Choroid plexus epithelial cell (primary cell): ENCODE measurements around the gene SKIL.
A peak's percentile ranks its signal among the peaks of the same experiment; 100 is the strongest.
"Not testable (repeated sequence)": the region's sequence is repeated elsewhere in the genome, so short reads cannot be mapped to it uniquely, and the experiment has no call there.

Source experiments
- DNase-seq: peaks from one replicate; pipeline ENCODE4 v3.0.0-alpha.2; 2010; ENCODE audit warnings: low read depth
- H3K4me3 ChIP-seq: 2 replicates; pipeline ENCODE4 v1.5.1; 2011; ENCODE audit warnings: low read depth, mild to moderate bottlenecking, control low read depth, low read length, moderate library complexity
- TF ChIP-seq, protein P1 (sequence below): conservative IDR thresholded peaks from 2 replicates; pipeline ENCODE4 v1.5.1; 2011; ENCODE audit warnings: low read depth, mild to moderate bottlenecking, control low read depth, inconsistent platforms, low read length, moderate library complexity

SKIL gene

DNA sequence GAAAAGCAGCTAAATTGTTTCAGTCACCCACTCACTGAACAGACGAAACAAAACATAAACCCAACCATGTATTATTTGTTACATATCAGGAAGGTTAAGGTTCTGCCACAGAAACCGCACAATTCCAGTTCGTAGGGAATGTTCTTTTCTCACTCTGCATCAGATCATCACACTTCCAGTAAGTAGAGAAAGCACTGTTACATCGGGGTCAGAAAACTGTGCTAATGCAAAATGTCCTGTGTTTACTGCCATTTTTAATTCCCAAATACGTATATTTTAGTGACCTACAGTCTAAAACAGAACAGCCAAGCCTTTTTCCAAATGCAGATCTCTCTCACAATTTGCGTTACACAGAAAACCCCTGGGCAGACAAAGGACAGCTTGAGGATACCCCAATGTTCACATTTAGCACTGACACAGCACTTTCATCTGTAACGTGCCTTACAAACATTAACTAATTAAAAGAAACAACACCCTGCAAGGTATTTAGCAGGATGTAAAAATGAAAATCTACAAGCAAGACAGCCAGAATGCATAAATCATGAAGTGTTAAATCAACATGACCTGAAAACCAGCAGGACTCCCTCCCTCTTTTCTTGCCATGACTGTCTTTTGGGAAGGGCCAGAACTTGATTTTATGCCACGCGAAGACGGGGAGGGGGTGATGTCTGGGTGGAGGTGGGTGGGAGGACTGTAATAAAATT is 34.8 kb upstream of the SKIL start:
- TF ChIP-seq, protein P1, sequence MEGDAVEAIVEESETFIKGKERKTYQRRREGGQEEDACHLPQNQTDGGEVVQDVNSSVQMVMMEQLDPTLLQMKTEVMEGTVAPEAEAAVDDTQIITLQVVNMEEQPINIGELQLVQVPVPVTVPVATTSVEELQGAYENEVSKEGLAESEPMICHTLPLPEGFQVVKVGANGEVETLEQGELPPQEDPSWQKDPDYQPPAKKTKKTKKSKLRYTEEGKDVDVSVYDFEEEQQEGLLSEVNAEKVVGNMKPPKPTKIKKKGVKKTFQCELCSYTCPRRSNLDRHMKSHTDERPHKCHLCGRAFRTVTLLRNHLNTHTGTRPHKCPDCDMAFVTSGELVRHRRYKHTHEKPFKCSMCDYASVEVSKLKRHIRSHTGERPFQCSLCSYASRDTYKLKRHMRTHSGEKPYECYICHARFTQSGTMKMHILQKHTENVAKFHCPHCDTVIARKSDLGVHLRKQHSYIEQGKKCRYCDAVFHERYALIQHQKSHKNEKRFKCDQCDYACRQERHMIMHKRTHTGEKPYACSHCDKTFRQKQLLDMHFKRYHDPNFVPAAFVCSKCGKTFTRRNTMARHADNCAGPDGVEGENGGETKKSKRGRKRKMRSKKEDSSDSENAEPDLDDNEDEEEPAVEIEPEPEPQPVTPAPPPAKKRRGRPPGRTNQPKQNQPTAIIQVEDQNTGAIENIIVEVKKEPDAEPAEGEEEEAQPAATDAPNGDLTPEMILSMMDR: no peak
- H3K4me3 ChIP-seq: no peak overlapping the region

DNA sequence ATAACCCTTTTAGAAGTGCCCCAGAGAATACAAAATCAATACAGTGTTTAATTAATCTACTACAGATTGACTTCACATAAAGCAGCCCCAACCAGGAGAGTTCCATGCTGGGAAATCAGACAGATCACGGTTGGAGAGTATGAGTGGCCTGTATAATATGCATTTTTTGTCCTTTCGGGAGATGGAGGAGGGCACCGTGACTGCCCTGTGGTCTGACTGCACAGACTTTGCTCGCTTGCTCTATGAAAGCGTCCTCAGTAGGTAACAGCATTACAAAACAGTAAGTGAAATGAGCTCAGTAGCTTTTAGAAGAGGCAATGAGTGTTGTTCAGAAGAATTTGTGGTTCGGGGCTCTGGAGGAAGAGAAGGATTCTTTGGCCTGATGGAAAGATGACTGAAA is 34.2 kb upstream of the SKIL start:
- TF ChIP-seq, protein P1: no peak
- DNase-seq: peak; percentile 72
- no peak overlapping the region for H3K4me3 ChIP-seq

More for the DNA sequence above, 34.8 kb upstream of the SKIL start:
- DNase-seq: peak; percentile 84

DNA sequence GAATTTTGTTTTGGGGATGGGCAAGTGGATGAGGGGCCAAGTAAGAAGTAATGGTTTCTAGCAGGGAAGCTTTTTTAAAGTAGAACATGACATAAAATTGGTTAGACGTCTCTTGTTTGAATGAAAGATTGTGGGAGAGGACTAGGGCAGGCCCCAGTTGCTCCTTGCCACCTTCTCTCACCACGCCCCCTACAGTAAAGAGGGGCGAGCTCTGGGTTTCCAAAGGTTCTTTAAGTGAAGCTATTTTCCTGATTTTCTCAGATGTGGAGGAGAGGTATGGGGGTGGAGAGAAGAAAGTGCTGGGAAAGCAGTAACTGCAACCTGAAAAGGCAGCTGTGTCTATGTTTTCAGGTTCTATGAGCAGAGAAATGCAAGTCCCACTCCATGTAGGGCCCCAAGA is 32.6 kb upstream of the SKIL start:
- H3K4me3 ChIP-seq: no peak overlapping the region
- no peak for DNase-seq

DNA sequence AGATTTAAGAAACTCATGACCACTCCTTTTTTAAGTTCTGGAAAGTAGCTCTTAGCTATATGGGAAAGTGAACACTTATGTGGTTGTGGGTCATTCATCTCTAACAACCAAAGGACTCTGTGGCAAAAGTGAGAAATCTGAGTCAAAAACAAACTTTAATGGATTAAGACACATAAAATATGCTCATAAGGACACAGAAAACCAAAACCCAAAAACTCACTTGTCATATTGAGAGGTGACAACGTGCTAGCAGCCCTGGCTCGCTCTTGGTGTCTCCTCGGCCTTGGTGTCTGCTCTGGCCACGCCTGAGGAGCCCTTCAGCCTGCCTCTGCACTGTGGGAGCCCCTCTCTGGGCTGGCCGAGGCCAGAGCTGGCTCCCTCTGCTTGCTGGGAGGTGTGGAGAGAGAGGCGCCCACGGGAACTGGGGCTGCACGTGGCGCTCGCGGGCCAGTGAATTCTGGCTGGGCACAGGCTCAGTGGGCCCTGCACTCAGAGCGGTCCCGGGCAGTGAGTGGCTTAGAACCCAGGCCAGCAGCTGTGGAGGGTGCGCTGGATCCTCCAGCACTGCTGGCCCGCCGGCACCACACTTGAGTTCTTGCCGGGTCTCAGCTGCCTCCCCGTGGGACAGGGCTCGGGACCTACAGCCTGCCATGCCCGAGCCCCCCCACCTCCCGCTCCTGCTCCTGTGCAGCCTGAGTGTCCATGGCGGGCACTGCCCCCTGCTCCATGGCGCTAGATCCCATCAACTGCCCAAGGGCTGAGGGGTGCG is 30.3 kb upstream of the SKIL start:
- H3K4me3 ChIP-seq: no peak overlapping the region
- no peak for DNase-seq
- TF ChIP-seq, protein P1: no peak

More for the DNA sequence above, 32.6 kb upstream of the SKIL start:
- TF ChIP-seq, protein P1: no peak

DNA sequence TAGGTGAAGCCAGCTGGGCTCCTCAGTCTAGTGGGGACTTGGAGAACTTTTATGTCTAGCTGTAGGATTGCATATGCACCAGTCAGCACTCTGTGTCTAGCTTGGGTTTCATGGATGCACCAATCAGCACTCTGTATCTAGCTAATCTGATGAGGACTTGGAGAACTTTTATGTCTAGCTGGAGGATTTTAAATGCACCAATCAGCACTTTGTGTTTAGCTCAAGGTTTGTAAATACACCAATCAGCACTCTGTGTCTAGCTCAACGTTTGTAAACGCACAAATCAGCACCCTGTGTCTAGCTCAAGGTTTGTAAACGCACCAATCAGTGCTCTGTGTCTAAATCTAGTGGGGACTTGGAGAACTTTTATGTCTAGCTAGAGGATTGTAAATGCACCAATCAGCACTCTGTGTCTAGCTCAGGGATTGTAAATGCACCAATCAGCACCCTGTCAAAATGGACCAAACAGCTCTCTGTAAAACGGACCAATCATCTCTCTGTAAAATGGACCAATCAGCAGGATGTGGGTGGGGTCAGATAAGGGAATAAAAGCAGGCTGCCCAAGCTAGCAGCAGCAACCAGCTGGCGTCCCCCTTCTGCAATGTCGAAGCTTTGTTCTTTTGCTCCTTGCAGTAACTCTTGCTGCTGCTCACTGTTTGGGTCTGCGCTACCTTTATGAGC is 29.5 kb upstream of the SKIL start:
- not testable (repeated sequence) for H3K4me3 ChIP-seq, DNase-seq

DNA sequence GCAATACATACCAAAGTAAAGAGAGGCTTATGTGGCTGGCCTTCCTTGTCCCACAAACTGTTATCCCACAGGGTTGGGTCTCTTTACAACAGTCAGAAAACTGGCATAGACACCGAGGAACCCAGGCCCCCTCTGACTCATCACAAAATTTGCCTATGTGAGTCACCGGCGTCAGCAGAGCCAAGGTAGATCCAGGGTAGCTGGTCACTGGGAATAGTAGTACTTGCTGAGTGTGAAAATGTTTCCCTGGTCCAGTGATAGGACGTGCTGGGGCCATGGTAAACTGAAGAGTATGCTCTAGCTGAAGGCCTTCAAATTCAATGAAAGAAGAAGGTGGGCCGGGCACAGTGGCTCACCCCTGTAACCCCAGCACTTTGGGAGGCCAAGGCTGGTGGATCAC is 27.1 kb upstream of the SKIL start:
- DNase-seq: peak; percentile 31
- no peak overlapping the region for H3K4me3 ChIP-seq
- TF ChIP-seq, protein P1: no peak

DNA sequence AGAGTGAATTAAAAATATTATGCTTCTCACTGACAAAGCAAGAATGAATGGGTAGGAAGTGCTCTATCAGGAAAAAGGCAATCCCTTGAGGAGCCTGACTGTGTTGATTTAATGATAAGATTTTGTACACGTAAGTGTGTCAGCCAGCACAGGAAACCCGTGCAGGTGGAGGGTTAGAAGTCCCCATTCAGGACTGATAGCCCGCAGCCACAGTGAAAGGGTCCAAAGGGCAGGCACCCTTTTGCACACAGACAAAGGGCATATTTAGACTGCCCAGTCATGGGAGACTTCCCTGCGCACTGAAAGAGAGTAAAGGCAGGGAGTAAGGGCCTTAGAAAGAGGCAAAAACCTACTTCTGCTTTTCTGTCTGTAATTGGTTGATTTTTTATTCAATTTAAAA is 26.4 kb upstream of the SKIL start:
- TF ChIP-seq, protein P1: no peak
- H3K4me3 ChIP-seq: no peak overlapping the region
- DNase-seq: peak; percentile 49
